HG03521 (cell line): Measurements from ENCODE around the gene P3H3.

Experiments
- ATAC-seq: cut with Tn5 transposase; IDR thresholded peaks from one replicate; pipeline ENCODE4 v1.9.1; 2021; ENCODE audit warnings: mild to moderate bottlenecking, moderate library complexity; ENCODE audit not compliant: unreplicated experiment

P3H3 gene

GRCh38 chr12:6826125-6826733 lies 2.0 kb upstream of the P3H3 start:
- ATAC-seq, result no peak

DNA sequence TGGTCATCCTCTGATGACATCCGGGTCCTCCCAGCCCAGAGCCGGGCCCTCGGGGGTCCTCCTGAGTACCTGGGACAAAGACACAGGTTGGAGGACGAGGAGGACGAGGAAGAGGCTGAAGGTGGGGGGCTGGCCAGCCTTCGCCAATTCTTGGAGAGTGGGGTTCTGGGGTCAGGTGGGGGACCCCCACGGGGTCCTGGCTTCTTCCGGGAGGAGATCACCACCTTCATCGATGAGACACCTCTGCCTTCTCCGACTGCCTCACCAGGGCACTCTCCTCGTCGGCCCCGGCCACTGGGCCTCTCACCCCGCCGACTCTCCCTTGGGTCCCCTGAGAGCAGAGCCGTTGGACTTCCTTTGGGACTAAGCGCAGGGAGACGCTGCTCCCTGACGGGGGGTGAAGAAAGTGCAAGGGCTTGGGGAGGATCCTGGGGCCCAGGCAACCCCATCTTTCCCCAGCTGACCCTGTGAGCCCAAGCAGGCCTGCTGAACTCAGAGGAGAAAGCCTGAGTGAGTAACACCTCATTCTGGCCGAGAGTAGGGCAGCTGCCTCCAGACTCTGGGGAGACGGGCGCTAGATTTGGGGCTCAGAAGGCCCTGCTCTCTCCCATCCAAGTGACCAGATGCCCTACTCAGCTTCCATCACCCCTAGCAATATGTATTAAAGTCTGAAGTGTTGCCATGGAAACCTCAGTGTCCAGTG lies 1.3 kb upstream of the P3H3 start:
- ATAC-seq, result no peak

DNA sequence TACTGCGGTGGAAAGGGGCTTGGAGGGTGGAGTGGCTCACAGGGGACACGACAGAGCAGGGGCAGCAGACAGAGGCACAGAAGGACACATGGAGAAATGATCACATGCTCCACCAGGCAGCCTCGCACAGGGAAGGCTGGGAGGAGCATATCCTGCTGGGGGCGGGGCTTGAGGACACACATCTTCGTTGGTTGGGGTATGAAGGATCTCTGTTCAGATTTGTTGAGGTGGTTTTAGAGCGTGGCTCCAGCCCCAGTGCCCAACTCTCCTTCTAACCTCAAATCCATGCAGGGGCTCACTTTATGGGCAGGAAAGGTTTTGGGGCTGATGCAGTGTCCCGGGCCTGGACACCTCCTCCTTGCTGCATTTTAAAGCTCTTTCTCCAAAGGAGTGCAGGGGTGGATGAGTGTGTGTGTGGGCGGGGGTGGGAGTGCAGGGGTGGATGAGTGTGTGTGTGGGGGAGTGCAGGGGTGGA lies 733 bp upstream of the P3H3 start:
- no peak for ATAC-seq

DNA sequence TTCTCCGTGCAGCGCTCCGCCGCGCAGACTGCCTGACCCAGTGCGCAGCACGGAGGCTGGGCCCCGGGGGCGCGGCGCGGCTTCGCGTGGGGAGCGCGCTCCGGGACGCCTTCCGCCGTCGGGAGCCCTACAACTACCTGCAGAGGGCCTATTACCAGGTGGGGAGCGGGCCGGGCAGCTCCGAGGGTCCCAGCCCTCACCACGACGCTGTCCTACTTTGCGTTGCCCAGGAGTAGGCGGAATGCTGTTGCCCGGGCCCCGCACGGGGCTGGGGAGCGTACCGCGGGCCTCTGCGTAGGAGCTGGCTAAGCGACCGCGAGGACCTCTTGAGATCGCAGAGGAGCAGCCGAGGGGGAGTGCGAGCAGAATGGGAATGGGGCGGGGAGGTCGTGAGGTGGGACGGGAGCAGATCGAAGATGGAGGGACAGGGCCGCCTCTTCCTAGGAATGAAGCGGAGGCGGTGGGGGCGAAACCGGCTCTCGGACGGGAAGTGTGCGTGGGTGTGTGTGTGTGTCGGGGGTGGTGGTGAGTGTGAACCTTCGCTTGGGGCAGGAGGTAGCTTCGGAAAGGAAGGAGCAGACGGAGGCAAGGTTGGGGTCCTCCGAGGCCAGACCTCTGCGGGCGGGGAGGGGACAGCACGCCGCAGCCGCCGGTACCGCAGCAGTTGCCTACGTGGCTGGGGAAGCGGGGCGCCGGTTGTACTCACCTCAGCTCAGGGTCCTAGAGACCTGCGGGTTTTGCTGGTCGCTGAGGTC lies 751 bp downstream of the P3H3 start:
- no peak for ATAC-seq

GRCh38 chr12:6829536-6830220 lies 1.5 kb downstream of the P3H3 start:
- ATAC-seq, result no peak

- no peak for ATAC-seq
Observed at GRCh38 chr12:6830286-6830890, 2.2 kb downstream of the P3H3 start.

DNA sequence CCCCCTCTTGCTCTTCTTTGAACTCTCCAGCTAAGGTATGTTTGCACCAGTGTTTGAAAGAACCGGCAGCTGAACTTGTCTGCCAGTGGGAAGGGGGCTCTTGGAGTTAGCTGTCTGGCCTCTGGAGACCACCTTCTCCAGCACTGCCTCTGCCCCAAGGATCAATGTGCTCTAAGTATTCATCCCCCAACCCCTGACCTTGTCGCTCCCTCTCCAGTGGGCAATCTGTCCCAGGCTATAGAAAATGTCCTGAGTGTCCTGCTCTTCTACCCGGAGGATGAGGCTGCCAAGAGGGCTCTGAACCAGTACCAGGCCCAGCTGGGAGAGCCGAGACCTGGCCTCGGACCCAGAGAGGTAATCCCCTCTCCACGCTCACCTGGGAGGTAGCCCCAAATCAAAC lies 2.8 kb downstream of the P3H3 start:
- ATAC-seq, result no peak

DNA sequence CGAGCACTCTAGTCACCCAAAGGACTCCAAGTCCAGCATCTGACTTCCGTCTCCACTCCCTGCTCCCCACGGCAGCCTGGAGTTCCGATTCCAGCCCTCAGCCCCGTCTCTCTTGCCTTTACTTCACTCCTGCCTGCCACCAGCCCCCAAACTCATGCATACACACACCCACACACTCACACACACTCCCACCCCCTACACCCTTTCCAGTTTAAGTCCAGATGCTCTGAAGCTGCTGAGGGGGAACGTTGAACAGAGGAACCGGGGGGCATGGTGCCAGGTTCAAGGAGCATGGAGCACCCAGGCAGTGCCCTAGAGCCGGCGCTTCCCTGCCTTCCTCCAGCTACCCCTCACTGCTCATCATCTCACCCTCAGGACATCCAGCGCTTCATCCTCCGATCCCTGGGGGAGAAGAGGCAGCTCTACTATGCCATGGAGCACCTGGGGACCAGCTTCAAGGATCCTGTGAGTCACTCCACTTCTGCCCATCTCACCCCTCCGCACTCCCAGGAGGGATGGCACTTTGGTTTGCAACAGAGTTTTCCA lies 3.3 kb downstream of the P3H3 start:
- ATAC-seq, result no peak

- ATAC-seq, result no peak
Observed at GRCh38 chr12:6832125-6832524, 3.9 kb downstream of the P3H3 start.

GRCh38 chr12:6833189-6833890 lies 5.1 kb downstream of the P3H3 start:
- ATAC-seq, result no peak

DNA sequence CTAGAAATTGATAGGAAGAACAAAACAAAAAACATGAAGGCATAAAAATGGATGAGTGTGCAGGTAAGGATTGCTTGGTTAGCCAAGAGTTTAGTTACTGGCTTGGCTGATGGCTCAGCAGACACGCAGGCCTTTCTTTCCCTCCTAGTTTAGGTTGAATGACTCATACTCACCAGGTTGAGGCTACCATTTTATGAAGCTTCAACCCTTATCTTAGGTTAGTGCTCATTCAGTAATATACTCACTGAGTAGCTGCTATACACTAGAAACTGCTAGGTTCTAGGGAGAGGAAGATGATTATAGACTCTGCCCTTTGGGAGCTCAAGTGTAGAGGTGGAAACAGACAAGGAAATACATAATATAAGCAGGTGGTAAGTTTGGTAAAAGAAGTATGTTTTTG lies 6.0 kb downstream of the P3H3 start:
- no peak for ATAC-seq

- no peak for ATAC-seq
Observed at GRCh38 chr12:6834873-6835272, 6.7 kb downstream of the P3H3 start.

DNA sequence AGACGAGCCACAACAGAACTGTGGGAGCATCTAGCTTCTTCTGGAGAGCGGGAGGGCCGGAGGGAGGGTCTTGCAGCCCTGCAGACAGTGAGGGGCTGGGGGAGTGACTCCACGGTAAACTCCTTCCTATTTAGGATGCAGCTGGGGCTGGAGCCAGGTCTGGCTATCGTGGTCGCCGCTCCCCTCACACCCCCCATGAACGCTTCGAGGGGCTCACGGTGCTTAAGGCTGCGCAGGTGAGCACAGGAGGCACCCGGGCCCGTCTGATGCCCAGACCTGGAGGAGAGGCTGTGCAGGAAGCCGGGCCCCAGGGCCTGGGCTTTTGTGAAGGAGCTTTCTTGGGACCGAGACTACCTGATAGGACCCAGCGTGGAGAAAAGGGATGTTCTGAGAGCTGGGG lies 8.6 kb downstream of the P3H3 start:
- ATAC-seq, result no peak

GRCh38 chr12:6837370-6838060 lies 9.3 kb downstream of the P3H3 start:
- ATAC-seq, result no peak

GRCh38 chr12:6838854-6839253 lies 10.6 kb downstream of the P3H3 start:
- ATAC-seq, result no peak

DNA sequence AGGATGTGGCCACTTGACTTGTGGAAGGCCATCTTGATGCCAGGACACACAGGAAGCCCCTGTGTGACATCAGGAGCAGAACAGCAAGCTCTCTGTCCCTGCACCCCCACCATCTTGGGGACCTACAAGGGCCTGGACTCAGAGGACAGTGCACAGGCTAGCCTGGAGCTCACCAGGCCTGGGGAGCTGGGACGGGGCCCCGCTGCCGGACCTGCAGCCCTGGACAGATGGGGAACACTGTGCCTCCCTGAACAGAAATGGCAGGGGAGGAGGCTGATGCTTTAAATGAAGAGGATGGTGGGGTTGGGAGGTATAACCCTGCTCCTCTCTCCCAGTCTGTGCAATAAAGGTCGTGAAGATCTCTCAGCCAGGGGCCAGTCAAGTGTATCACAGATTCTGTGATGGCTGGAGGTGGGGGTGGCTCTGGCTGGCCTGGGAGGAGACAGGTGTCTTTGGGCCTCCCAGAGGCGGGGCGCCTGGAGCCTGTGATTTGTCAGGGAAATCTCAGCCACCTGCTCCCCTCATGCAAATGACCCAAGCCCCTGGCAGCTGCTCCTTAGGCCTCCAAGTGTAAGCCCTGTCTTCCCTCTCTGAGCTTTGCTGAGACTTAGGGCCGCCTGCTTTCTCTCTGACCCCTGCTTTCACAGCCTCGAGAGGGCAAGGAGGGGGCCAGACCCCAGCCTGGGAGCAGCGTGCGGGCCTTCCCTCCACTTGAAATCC lies 11.4 kb downstream of the P3H3 start:
- peak; percentile 75 for ATAC-seq

DNA sequence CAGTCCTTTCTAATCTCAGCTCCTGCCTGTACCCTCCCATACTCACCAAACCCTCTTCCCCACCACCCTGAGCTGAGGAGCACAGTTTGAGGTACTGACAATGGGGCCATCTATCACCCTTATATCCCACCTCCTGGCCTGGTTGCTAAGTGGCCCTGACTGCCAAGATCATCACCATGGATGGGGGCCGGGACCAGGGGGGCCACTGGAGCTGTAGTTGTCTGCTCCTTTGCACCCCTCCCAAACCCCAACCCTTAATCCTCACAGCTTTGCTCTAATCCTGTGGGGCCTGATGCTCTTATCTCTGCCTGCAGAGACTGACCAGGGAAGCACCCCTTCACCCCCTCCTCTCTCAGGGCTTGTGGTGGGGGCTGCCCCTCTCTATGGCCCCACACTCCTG lies 12.1 kb downstream of the P3H3 start:
- ATAC-seq, result no peak

GRCh38 chr12:6840761-6841515 lies 12.7 kb downstream of the P3H3 start, which contains the start of gene GNB3:
Gene GNB3, plus strand, starts transcription at chr12:6840925. Its CDS starts 363 bp downstream, at chr12:6841288.
- ATAC-seq, result no peak
